SH-SY5Y (cell line): ENCODE results near the gene BRI3BP.

Experiments
- GATA2 ChIP-seq: IDR thresholded peaks from 2 replicates; pipeline ENCODE4 v1.6.1; 2011; ENCODE audit warnings: mild to moderate bottlenecking, low read depth, low read length
- GATA3 ChIP-seq: IDR thresholded peaks from 2 replicates; pipeline ENCODE4 v1.6.1; 2011; ENCODE audit warnings: low read depth, mild to moderate bottlenecking, low read length, moderate library complexity

- peak; percentile 92 for TF ChIP-seq GATA2
- TF ChIP-seq GATA3 = no peak; the same call in 1 of the 2 replicates
Measured at GRCh38 chr12:125005652-125006051, 12.2 kb downstream of the BRI3BP start.
